HG03457 (cell line): ENCODE results near the gene PRKCA.

Experiments used
- ATAC-seq: cut with Tn5 transposase; IDR thresholded peaks from one replicate; pipeline ENCODE4 v1.9.1; 2021; ENCODE audit warnings: moderate number of reproducible peaks; ENCODE audit not compliant: unreplicated experiment

PRKCA gene

GRCh38 chr17:66783656-66784381, 481.4 kb downstream of the PRKCA start:
- no peak for ATAC-seq

GRCh38 chr17:66784621-66785364, 482.4 kb downstream of the PRKCA start:
- no peak for ATAC-seq

- no peak for ATAC-seq
Observed at GRCh38 chr17:66786107-66786506, 483.7 kb downstream of the PRKCA start.

GRCh38 chr17:66787914-66788313, 485.5 kb downstream of the PRKCA start:
- ATAC-seq: no peak

- ATAC-seq: no peak
Observed at GRCh38 chr17:66789093-66789492, 486.7 kb downstream of the PRKCA start.

- ATAC-seq: no peak
Observed at GRCh38 chr17:66789961-66790437, 487.6 kb downstream of the PRKCA start.

- no peak for ATAC-seq
Observed at GRCh38 chr17:66790501-66791061, 488.2 kb downstream of the PRKCA start.

- ATAC-seq: no peak
Observed at GRCh38 chr17:66791347-66791746, 488.9 kb downstream of the PRKCA start.

GRCh38 chr17:66793814-66794213, 491.4 kb downstream of the PRKCA start:
- ATAC-seq: no peak

- no peak for ATAC-seq
Observed at GRCh38 chr17:66795486-66795885, 493.1 kb downstream of the PRKCA start.

GRCh38 chr17:66799849-66800537, 497.6 kb downstream of the PRKCA start:
- ATAC-seq: no peak

GRCh38 chr17:66803474-66803951, 501.1 kb downstream of the PRKCA start:
- no peak for ATAC-seq

GRCh38 chr17:66805567-66805966, 503.2 kb downstream of the PRKCA start:
- ATAC-seq: no peak

GRCh38 chr17:66807182-66807581, 504.8 kb downstream of the PRKCA start:
- ATAC-seq: no peak

GRCh38 chr17:66809408-66809807, 507.0 kb downstream of the PRKCA start:
- ATAC-seq: no peak

GRCh38 chr17:66810951-66811682, 508.7 kb downstream of the PRKCA start:
- no peak for ATAC-seq

- ATAC-seq: no peak
Observed at GRCh38 chr17:66811683-66812054, 509.3 kb downstream of the PRKCA start.

- no peak for ATAC-seq
Observed at GRCh38 chr17:66812571-66812970, 510.2 kb downstream of the PRKCA start.

GRCh38 chr17:66813296-66813695, 510.9 kb downstream of the PRKCA start:
- ATAC-seq: no peak

- no peak for ATAC-seq
Observed at GRCh38 chr17:66814026-66814425, 511.6 kb downstream of the PRKCA start.

GRCh38 chr17:66814570-66814969, 512.2 kb downstream of the PRKCA start:
- no peak for ATAC-seq
